22Rv1 (cell line): ENCODE results near the gene PIM2.
A peak's percentile ranks its signal among the peaks of the same experiment; 100 is the strongest.

Source experiments
- H3K27ac ChIP-seq: fragments of 450-650 bp; 2 replicates; pipeline ENCODE4 v1.5.1; 2017
- ZFX ChIP-seq: fragments of 450-650 bp; IDR thresholded peaks from 2 replicates; pipeline ENCODE4 v1.6.1; 2017; ENCODE audit warnings: antibody characterized with exemption, borderline replicate concordance
- TF ChIP-seq, protein P1 (sequence below): fragments of 450-650 bp; IDR thresholded peaks from 2 replicates; pipeline ENCODE4 v1.5.1; 2017; ENCODE audit warnings: mild to moderate bottlenecking

PIM2 gene

DNA sequence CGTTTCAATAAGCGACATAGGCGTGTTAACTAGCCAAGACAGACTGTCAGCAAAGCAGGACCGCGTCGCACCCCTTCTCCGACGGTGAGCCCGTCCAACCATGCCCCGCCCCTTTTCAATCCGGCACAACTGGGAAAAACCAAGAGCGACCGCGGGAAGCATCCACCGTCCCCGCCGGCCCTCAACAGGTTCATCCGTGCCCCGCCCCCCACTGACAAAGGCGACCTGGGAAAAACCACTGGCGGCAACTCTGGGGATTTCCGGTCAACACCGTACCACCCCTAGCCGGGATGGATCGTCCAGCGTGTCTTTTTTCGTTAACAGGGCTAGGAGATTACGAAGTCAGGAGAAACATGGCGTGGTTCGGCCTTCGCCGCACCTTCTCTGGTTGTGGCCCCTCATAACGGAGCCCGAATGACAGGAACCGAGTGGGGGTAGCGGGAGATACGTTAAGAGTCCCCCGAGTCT is 21.6 kb downstream of the PIM2 start:
- peak overlapping the region; percentile 89 for H3K27ac ChIP-seq
- TF ChIP-seq, protein P1, sequence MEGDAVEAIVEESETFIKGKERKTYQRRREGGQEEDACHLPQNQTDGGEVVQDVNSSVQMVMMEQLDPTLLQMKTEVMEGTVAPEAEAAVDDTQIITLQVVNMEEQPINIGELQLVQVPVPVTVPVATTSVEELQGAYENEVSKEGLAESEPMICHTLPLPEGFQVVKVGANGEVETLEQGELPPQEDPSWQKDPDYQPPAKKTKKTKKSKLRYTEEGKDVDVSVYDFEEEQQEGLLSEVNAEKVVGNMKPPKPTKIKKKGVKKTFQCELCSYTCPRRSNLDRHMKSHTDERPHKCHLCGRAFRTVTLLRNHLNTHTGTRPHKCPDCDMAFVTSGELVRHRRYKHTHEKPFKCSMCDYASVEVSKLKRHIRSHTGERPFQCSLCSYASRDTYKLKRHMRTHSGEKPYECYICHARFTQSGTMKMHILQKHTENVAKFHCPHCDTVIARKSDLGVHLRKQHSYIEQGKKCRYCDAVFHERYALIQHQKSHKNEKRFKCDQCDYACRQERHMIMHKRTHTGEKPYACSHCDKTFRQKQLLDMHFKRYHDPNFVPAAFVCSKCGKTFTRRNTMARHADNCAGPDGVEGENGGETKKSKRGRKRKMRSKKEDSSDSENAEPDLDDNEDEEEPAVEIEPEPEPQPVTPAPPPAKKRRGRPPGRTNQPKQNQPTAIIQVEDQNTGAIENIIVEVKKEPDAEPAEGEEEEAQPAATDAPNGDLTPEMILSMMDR: no peak
- TF ChIP-seq ZFX: no peak

DNA sequence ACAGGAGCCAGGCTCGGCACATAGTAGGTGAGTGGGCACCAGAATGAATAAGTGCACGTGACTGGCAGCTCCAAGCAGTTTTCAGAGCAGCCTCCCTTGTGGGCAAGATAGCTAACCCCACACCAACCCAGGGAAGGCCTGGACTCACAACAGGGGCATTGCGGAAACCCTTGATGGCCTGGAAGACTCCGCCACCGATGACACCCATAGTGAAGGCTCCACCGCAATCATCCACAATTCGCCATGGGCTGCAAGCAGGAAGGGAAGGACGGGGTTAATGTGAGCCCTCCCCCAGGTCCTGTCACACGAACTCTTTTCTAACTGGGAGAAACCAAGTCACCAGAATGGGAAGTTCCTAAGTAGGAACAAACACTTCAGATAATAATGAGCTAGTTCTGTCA is 22.2 kb downstream of the PIM2 start:
- H3K27ac ChIP-seq: peak overlapping the region; percentile 89
- TF ChIP-seq, protein P1: no peak
- TF ChIP-seq ZFX: no peak

DNA sequence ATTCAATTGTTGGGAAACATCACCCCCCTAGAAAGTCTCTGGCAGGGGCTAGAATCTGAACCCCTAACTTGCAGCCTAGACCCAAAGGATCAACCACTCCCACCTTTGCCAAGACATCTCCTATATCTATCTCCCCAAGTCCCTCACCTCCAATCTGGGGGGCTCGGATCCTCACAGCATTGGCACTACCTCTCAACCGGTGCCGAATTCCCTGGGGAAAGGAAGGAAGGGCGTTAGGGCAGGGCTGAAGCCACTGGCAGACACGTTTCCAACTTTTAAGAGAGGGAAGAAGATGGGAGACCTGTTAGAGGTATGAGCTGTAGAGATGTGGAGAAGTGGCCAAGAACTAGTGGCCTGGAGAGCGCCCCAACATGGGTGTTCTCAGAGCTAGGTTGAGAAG is 23.9 kb downstream of the PIM2 start:
- TF ChIP-seq, protein P1: no peak
- TF ChIP-seq ZFX: no peak

DNA sequence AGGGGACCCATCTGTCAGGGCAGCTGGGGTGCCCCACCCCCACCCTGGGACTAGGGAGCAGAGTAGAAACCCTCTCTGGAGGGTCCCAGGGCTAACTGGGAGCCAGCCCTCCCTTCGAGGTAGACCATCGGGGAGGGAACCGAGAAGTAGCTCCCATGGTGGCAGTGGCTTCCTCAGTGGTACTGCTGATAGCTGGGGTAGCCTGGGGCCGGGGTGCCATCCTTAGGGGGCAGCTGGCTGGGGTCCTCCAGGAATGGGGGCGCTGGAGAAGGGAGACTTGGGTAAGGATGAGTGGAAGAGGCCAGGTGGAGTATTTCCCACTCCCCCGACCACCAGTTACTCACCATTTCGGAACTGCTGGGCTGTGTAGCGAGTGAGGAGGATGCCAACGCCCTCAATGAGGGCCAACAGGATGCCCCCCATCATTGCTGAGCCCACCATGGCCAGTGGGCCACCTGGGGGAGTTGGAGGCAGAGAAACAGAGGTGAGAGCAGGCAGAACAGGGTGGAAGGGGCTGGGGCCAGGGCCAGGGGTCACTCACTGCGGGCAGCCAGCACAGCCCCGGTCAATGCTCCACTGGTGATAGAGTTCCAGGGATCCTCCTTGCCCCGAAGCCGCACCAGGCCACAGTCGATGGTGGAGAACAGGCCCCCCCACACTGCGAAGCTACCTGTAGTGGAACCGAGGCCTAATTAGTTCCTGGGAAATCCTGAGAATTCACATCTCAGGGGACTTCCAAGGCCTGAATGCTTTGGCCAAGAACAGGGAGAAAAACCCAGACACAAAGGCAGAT is 25.1 kb downstream of the PIM2 start:
- no peak for TF ChIP-seq ZFX
- TF ChIP-seq, protein P1: no peak
- no peak overlapping the region for H3K27ac ChIP-seq

More for the DNA sequence above, 23.9 kb downstream of the PIM2 start:
- H3K27ac ChIP-seq: no peak overlapping the region

DNA sequence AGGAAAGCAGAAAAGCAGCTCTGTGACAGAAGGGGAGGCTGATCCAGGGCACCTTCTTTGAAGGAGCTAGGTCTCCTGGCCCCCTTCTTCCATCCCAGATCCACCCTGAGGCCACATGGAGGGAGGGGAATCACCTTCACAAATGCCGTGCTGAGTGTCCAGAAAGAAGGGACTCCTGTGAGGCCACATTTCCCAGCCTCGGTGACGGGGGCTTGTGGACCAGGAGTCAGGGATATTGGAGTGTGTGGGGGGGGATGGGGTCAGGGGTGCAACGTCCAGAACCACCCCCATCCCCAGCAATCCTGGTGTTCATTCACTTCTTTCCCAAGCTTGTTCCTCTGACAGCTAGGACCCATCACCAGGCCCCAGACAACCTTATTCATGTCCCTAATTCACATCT is 25.9 kb downstream of the PIM2 start:
- TF ChIP-seq ZFX: no peak
- TF ChIP-seq, protein P1: no peak
- no peak overlapping the region for H3K27ac ChIP-seq

DNA sequence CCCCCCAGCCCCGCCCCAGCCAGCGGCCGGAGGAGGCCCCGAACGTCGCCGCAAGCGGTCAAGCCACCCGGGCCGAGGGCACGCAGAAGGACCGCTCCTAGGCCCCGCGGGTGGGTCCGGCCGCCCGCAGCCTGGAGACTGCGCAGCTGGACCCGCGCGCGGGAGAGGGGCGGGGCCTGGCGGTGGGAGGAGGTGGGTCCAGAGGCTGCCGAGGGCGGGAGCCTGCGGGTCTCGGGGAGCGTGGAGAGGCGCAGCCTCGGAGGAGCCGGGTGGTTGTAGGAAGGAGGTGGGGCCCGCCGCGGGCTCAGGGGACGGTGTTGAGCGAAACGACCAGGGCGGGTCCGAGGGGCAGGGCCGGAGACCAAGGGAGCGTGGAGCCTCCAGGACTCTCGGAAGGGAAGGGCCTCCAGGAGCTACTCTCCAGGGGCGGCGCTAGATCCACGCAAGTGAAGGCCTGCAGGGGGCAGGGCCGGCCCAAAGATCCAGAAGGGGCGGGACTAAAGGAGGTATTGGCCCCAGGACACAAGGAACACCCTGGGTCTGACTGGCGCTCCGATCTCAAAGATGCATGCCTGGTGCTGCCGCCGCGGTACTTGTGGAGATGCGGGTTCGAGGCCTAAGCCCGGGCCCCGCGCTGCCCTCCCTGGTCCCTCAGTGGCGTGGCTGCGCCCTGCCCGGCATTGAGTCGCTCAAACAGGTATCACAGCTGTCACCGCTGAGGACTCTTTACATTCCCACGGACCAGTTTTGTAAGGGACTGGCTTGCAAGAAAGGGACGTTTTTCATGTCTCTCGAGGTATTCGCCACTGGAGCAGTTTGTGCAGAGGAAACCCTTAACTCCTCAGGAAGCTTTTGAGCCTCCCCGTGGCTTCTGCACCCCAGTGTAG is 27.2 kb downstream of the PIM2 start:
- peak overlapping the region; percentile 59 for H3K27ac ChIP-seq

More for the DNA sequence above, 27.2 kb downstream of the PIM2 start:
- TF ChIP-seq, protein P1: peak; percentile 53
- no peak for TF ChIP-seq ZFX
